Stimulated activated CD8-positive, alpha-beta memory T cell treated with anti-CD3 and anti-CD28 coated beads, Interleukin-4, amount 100 ng/mL, for 24 hours (primary cell): ENCODE results near the gene TMEM190.

ENCODE experiments used
- DNase-seq: peaks from one replicate; pipeline ENCODE4 v3.0.0-alpha.2; 2020; ENCODE audit warnings: low read depth

TMEM190 gene

GRCh38 chr19:55352040-55352439 is 24.6 kb upstream of the TMEM190 start:
- DNase-seq, result no peak

GRCh38 chr19:55352549-55353145 is 24.0 kb upstream of the TMEM190 start:
- DNase-seq, result no peak

GRCh38 chr19:55353356-55353802 is 23.2 kb upstream of the TMEM190 start:
- no peak for DNase-seq

GRCh38 chr19:55353803-55354697 is 22.6 kb upstream of the TMEM190 start:
- peak; percentile 38 for DNase-seq

GRCh38 chr19:55354698-55355212 is 21.9 kb upstream of the TMEM190 start, which contains the start of gene COX6B2:
TSS of gene COX6B2 (minus strand) at chr19:55354719. CDS start at chr19:55354521, 198 bp downstream.
- DNase-seq, result no peak

GRCh38 chr19:55355213-55355821 is 21.3 kb upstream of the TMEM190 start:
- no peak for DNase-seq

GRCh38 chr19:55358493-55358892 is 18.1 kb upstream of the TMEM190 start:
- DNase-seq, result no peak

GRCh38 chr19:55358943-55359908 is 17.4 kb upstream of the TMEM190 start:
- no peak for DNase-seq

GRCh38 chr19:55360902-55361301 is 15.7 kb upstream of the TMEM190 start:
- no peak for DNase-seq

GRCh38 chr19:55362174-55362989 is 14.2 kb upstream of the TMEM190 start:
- no peak for DNase-seq

GRCh38 chr19:55362990-55363716 is 13.5 kb upstream of the TMEM190 start, which contains the start of gene GARIN5B:
TSS of gene GARIN5B (minus strand) at chr19:55363260. CDS start at chr19:55363066, 194 bp downstream.
- no peak for DNase-seq

GRCh38 chr19:55365245-55365644 is 11.4 kb upstream of the TMEM190 start:
- DNase-seq, result no peak

GRCh38 chr19:55365964-55366363 is 10.7 kb upstream of the TMEM190 start:
- no peak for DNase-seq

- DNase-seq, result no peak
Measured at GRCh38 chr19:55366790-55367189, 9.8 kb upstream of the TMEM190 start.

- DNase-seq, result no peak
Measured at GRCh38 chr19:55368106-55368505, 8.5 kb upstream of the TMEM190 start.

GRCh38 chr19:55368701-55369563 is 7.7 kb upstream of the TMEM190 start:
- no peak for DNase-seq

- DNase-seq, result peak; percentile 19
Measured at GRCh38 chr19:55369653-55370304, 6.8 kb upstream of the TMEM190 start.

GRCh38 chr19:55370305-55370988 is 6.2 kb upstream of the TMEM190 start, which contains the start of gene IL11:
TSS of gene IL11 (minus strand) at chr19:55370463. CDS start at chr19:55370310, 153 bp downstream.
- DNase-seq, result no peak
